Esophagus squamous epithelium (tissue), 4 donors: ENCODE measurements around the gene TLE6.

Experiments used
- POLR2A ChIP-seq, 4 donors: fragments of 450-650 bp; IDR thresholded peaks; one replicate each; pipeline ENCODE4 v1.6.1; 2017; ENCODE audit warnings: antibody characterized with exemption in 4 of 4, mild to moderate bottlenecking in 4 of 4, moderate library complexity in 3 of 4
- TF ChIP-seq, protein P1 (sequence below), 6 experiments: fragments of 450-650 bp in 4 of 6; fragments of 200-600 bp in 2 of 6; sonication (generic) in 2 of 6; IDR thresholded peaks; one replicate each; pipeline ENCODE4 v1.5.1; 2016 to 2019; ENCODE audit warnings: antibody characterized with exemption in 6 of 6, mild to moderate bottlenecking in 4 of 6, moderate library complexity in 4 of 6

- TF ChIP-seq POLR2A (IDR thresholded peaks at IDR 0.05), result no peak
- TF ChIP-seq, protein P1, sequence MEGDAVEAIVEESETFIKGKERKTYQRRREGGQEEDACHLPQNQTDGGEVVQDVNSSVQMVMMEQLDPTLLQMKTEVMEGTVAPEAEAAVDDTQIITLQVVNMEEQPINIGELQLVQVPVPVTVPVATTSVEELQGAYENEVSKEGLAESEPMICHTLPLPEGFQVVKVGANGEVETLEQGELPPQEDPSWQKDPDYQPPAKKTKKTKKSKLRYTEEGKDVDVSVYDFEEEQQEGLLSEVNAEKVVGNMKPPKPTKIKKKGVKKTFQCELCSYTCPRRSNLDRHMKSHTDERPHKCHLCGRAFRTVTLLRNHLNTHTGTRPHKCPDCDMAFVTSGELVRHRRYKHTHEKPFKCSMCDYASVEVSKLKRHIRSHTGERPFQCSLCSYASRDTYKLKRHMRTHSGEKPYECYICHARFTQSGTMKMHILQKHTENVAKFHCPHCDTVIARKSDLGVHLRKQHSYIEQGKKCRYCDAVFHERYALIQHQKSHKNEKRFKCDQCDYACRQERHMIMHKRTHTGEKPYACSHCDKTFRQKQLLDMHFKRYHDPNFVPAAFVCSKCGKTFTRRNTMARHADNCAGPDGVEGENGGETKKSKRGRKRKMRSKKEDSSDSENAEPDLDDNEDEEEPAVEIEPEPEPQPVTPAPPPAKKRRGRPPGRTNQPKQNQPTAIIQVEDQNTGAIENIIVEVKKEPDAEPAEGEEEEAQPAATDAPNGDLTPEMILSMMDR (IDR thresholded peaks at IDR 0.05), result no peak
Observed at GRCh38 chr19:2977001-2977745, at the start of gene TLE6.
